ENCODE measurements around the gene OR2C3.
"Not testable (repeated sequence)": the region's sequence is repeated elsewhere in the genome, so short reads cannot be mapped to it uniquely, and the experiment has no call there.

The OR2C3 gene

GRCh38 chr1:247496581-247497285 is 39.5 kb downstream of the OR2C3 start:
- Mint-ChIP-seq H3K9me3 (no peaks in the 10 kb centered on the region), H3K4me3 (no peak overlapping the region), H3K27ac (ENCODE audit: low read depth) (no peak overlapping the region), H3K27me3 (peaks cover 64% of the 10 kb centered on the region), H3K4me1 (no peaks in the 10 kb centered on the region), H3K36me3 (ENCODE audit: insufficient read depth) (no peaks in the 10 kb centered on the region)
- ATAC-seq (replicated peaks; ENCODE audit: extremely low read depth, poor library complexity, severe bottlenecking) (no peak), DNase-seq (ENCODE audit: low spot score in 2 of 2) (no peak)

GRCh38 chr1:247494767-247495166 is 41.5 kb downstream of the OR2C3 start:
- Mint-ChIP-seq H3K9me3 (no peaks in the 10 kb centered on the region), H3K4me1 (no peaks in the 10 kb centered on the region), H3K27me3 (peaks cover 75% of the 10 kb centered on the region), H3K4me3 (no peak overlapping the region), H3K27ac (ENCODE audit: low read depth) (no peak overlapping the region), H3K36me3 (ENCODE audit: insufficient read depth) (no peaks in the 10 kb centered on the region)
- ATAC-seq (replicated peaks; ENCODE audit: extremely low read depth, poor library complexity, severe bottlenecking) = no peak
- no peak for DNase-seq (ENCODE audit: low spot score in 2 of 2)

DNA sequence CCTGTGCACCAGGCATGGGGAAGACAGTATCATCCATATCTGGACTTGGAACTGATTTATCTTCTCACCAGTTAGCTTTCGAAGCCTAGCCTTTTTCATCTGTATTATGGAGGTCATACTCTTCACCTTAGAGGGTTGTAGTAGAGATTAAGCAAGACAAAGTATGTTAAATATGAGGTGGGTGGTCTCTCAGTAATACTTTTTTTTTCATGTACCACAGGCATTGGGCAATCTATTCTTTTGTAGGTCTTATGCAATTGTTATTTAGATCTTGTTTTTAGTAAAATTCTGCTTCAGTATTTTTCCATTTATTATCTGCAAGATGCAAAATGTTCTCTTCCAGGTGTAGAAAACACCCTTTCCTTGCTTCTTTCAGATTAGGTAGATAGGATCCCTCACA is 43.1 kb downstream of the OR2C3 start:
- H3K9me3 Mint-ChIP-seq = no peaks in the 10 kb centered on the region
- H3K36me3 Mint-ChIP-seq (ENCODE audit: insufficient read depth) = peaks cover under 1% of the 10 kb centered on the region
- ATAC-seq (replicated peaks; ENCODE audit: extremely low read depth, poor library complexity, severe bottlenecking) (no peak), DNase-seq (ENCODE audit: low spot score in 2 of 2) (no peak)
- no peak overlapping the region for H3K4me3 Mint-ChIP-seq
- H3K27me3 Mint-ChIP-seq = peaks cover 63% of the 10 kb centered on the region
- H3K27ac Mint-ChIP-seq (ENCODE audit: low read depth) = no peak overlapping the region
- H3K4me1 Mint-ChIP-seq = no peaks in the 10 kb centered on the region

GRCh38 chr1:247491328-247491727 is 44.9 kb downstream of the OR2C3 start:
- ATAC-seq (replicated peaks; ENCODE audit: extremely low read depth, poor library complexity, severe bottlenecking) (no peak), DNase-seq (ENCODE audit: low spot score in 2 of 2) (no peak)
- Mint-ChIP-seq H3K36me3 (ENCODE audit: insufficient read depth) (peaks cover 2% of the 10 kb centered on the region), H3K4me1 (no peaks in the 10 kb centered on the region), H3K4me3 (no peak overlapping the region), H3K27ac (ENCODE audit: low read depth) (no peak overlapping the region), H3K9me3 (no peaks in the 10 kb centered on the region), H3K27me3 (peaks cover 52% of the 10 kb centered on the region)

DNA sequence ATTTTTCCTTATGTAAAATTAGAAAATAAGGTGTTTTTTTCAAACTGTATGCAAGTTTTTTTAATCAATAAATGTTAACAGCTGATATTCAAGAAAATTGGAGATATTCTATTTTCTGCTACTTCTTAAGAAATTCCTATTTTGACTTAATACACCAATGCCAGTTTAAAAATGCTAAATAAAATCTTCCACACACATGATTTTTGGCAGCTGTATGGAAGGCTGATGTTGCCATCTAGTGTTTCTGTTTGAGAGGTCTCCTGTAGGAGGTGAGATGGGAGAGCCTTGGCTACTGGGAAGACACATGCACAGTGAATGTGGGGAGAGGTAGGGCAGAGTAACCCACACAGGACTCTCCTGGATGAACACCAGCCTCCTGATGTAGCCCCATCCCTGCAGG is 49.2 kb downstream of the OR2C3 start:
- peaks cover 14% of the 10 kb centered on the region for H3K27me3 Mint-ChIP-seq
- no peaks in the 10 kb centered on the region for H3K4me1 Mint-ChIP-seq
- ATAC-seq (replicated peaks; ENCODE audit: extremely low read depth, poor library complexity, severe bottlenecking) (peak; percentile 46), DNase-seq (ENCODE audit: low spot score in 2 of 2) (peak in 1 of 2 donors; percentile 17)
- H3K36me3 Mint-ChIP-seq (ENCODE audit: insufficient read depth) = peaks cover 2% of the 10 kb centered on the region
- H3K9me3 Mint-ChIP-seq = no peaks in the 10 kb centered on the region
- no peak overlapping the region for H3K4me3 Mint-ChIP-seq
- no peak overlapping the region for H3K27ac Mint-ChIP-seq (ENCODE audit: low read depth)

- no peak overlapping the region for H3K4me3 Mint-ChIP-seq
- ATAC-seq (replicated peaks; ENCODE audit: extremely low read depth, poor library complexity, severe bottlenecking) = no peak
- H3K27ac Mint-ChIP-seq (ENCODE audit: low read depth) = no peak overlapping the region
- H3K36me3 Mint-ChIP-seq (ENCODE audit: insufficient read depth) = no peaks in the 10 kb centered on the region
- H3K9me3 Mint-ChIP-seq = no peaks in the 10 kb centered on the region
- H3K27me3 Mint-ChIP-seq = no peaks in the 10 kb centered on the region
- DNase-seq (ENCODE audit: low spot score in 2 of 2) = no peak
- no peaks in the 10 kb centered on the region for H3K4me1 Mint-ChIP-seq
Observed at GRCh38 chr1:247482747-247483146, 53.5 kb downstream of the OR2C3 start.

DNA sequence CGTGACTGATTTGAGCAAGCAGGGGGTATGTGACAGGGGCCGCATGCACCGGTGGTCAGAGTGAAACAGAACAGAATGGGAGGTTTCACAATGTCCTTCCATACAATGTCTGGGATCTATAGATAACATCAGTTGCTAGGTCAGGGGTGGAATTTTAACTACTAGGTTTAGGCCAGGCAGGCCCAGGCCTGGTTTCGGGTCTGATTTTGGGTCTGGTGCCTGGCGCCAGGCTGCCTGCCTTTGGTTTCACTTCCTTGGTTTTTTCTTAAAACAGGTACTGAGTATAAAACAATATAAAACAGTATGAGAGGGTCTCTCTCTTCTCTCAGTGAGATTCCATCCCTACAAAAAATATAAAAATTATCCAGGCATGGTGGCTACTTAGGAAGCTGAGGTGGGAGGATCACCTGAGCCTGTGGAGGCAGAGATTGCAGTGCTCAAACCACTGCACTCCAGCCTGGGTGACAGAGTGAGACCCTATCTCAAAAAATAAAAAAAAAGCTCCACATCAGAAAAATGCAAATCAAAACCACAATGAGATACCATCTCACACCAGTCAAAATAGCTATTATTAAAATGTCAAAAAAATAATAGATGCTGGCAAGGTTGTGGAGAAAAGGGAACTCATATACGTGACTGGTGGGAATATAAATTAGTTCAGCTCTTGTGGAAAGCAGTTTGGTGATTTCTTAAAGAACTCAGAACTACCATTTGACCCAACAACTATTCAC is 59.7 kb downstream of the OR2C3 start:
- H3K36me3 Mint-ChIP-seq (ENCODE audit: insufficient read depth); DNase-seq (ENCODE audit: low spot score in 2 of 2); H3K9me3 Mint-ChIP-seq; H3K4me3 Mint-ChIP-seq; H3K27me3 Mint-ChIP-seq; H3K27ac Mint-ChIP-seq (ENCODE audit: low read depth); H3K4me1 Mint-ChIP-seq; ATAC-seq (replicated peaks; ENCODE audit: extremely low read depth, poor library complexity, severe bottlenecking): not testable (repeated sequence)

DNA sequence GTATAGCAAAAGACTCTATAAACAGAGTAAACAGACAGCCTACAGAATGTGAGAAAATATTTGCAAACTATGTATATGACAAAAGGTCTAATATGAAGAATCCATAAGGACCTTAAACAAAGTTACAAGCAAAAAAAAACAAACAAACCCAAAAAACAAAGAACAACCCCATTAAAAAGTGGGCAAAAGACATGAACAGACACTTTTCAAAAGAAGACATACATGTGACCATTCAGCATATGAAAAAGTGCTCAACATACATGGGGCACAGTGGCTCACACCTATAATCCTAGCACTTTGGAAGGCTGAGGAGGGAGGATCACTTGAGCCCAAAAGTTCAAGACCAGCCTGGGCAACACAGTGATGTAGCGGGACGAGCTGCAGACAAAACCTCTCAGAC is 60.4 kb downstream of the OR2C3 start:
- Mint-ChIP-seq H3K9me3 (no peaks in the 10 kb centered on the region), H3K36me3 (ENCODE audit: insufficient read depth) (no peaks in the 10 kb centered on the region), H3K27me3 (peaks cover 9% of the 10 kb centered on the region), H3K27ac (ENCODE audit: low read depth) (no peak overlapping the region), H3K4me3 (no peak overlapping the region), H3K4me1 (no peaks in the 10 kb centered on the region)
- DNase-seq (ENCODE audit: low spot score in 2 of 2) = no peak
- ATAC-seq (replicated peaks; ENCODE audit: extremely low read depth, poor library complexity, severe bottlenecking) = no peak
